Esophagus muscularis mucosa (tissue), 4 donors: ENCODE results near the gene DLL4. TPM values are rescaled to one million over a fixed set of nuclear protein-coding genes. Genes with fewer than 3 reads are reported as not detected.

Experiments
- DNase-seq: peaks from one replicate; pipeline ENCODE4 v3.0.0-alpha.2; 2017; ENCODE audit errors: extremely low spot score
- H3K27ac ChIP-seq, 4 donors: fragments of 200-600 bp; sonication (generic); replicated peaks in 1 of 4; 1 replicate in 3 of 4; 2 replicates in 1 of 4; pipeline ENCODE4 v1.5.1; 2016 to 2019; ENCODE audit warnings: mild to moderate bottlenecking in 1 of 4
- H3K27me3 ChIP-seq, 4 donors: fragments of 200-600 bp; sonication (generic); one replicate each; pipeline versions ENCODE4 v1.5.1 to v1.6.0; 2016 to 2019
- H3K36me3 ChIP-seq, 4 donors: fragments of 200-600 bp; sonication (generic); one replicate each; pipeline ENCODE4 v1.5.1; 2016 to 2019
- H3K4me1 ChIP-seq, 4 donors: fragments of 200-600 bp; sonication (generic); one replicate each; pipeline ENCODE4 v1.5.1; 2016 to 2019
- H3K4me3 ChIP-seq, 4 donors: fragments of 200-600 bp; sonication (generic); 1 replicate in 2 of 4; 2 replicates in 2 of 4; pipeline ENCODE4 v1.5.1; 2016 to 2019; ENCODE audit warnings: mild to moderate bottlenecking in 4 of 4, moderate library complexity in 1 of 4
- H3K9me3 ChIP-seq, 4 donors: fragments of 200-600 bp; sonication (generic); 1 replicate in 3 of 4; 2 replicates in 1 of 4; pipeline ENCODE4 v1.5.1; 2016 to 2019
- CTCF ChIP-seq, 3 experiments: fragments of 200-600 bp in 2 of 3; fragments of 450-650 bp in 1 of 3; sonication (generic) in 2 of 3; IDR thresholded peaks; one replicate each; pipeline ENCODE4 v1.5.1; 2017 to 2019; ENCODE audit warnings: antibody characterized with exemption in 3 of 3, mild to moderate bottlenecking in 2 of 3, moderate library complexity in 1 of 3
- EP300 ChIP-seq: sonication (generic); formaldehyde crosslinking; IDR thresholded peaks from one replicate; pipeline ENCODE4 v1.6.1; 2017; ENCODE audit warnings: antibody characterized with exemption
- POLR2A ChIP-seq: fragments of 450-650 bp; IDR thresholded peaks from one replicate; pipeline ENCODE4 v1.6.1; 2017; ENCODE audit warnings: antibody characterized with exemption, moderate library complexity, mild to moderate bottlenecking, low read depth
- POLR2AphosphoS5 ChIP-seq, 2 donors: sonication (generic); formaldehyde crosslinking; IDR thresholded peaks; one replicate each; pipeline ENCODE4 v1.6.1; 2017; ENCODE audit warnings: antibody characterized with exemption in 2 of 2
- WGBS: methylation state at CpG from one replicate; pipeline ENCODE4 v1.1.5; 2018; 5-methylcytosine and 5-hydroxymethylcytosine counted together
- intact Hi-C: fragments of 100-400 bp; cut with DNase I; formaldehyde crosslinking; loops from one replicate; pipeline ENCODE4 v1.15.1; 2023
- total RNA-seq, 4 donors: library from RNA; depleted of rRNA; stranded (reverse); fragments of >200 nt; gene quantifications; one replicate each; pipeline versions ENCODE4 v1.1.0 to v1.2.1, GENCODE V29; 2016

DLL4 gene
- total RNA-seq, 4 donors from 2014 or later: 1.7 to 12.6 (median 7.5) TPM

GRCh38 chr15:40964634-40965033 lies 35.5 kb downstream of the DLL4 start:
- Histone ChIP-seq H3K4me3 (no peak overlapping the region), H3K9me3 (no peaks in the 10 kb centered on the region), H3K4me1 (no peaks in the 10 kb centered on the region), H3K27me3 (no peaks in the 10 kb centered on the region), H3K27ac (no peak overlapping the region), H3K36me3 (no peaks in the 10 kb centered on the region)
- 89% methylated on average over 12 of the region's 13 CpGs for WGBS
- intact Hi-C loops: no loop called here
- TF ChIP-seq POLR2AphosphoS5 (IDR thresholded peaks at IDR 0.05) (no peak), EP300 (no peak), CTCF (IDR thresholded peaks at IDR 0.05) (no peak), POLR2A (no peak)
- no peak for DNase-seq

- no peaks in the 10 kb centered on the region for H3K9me3 ChIP-seq
- no peak for TF ChIP-seq EP300
- no peak for TF ChIP-seq POLR2AphosphoS5 (IDR thresholded peaks at IDR 0.05)
- no peak for TF ChIP-seq POLR2A
- no peaks in the 10 kb centered on the region for H3K4me1 ChIP-seq
- no peaks in the 10 kb centered on the region for H3K36me3 ChIP-seq
- no peak overlapping the region for H3K4me3 ChIP-seq
- H3K27me3 ChIP-seq: no peaks in the 10 kb centered on the region
- intact Hi-C loops: no loop called here
- DNase-seq: no peak
- H3K27ac ChIP-seq: no peak overlapping the region
- WGBS: 74% methylated on average over 7 of the region's 7 CpGs
Measured at GRCh38 chr15:40968290-40969085, 39.3 kb downstream of the DLL4 start.

- intact Hi-C loops: no loop called here
- H3K36me3 ChIP-seq: no peaks in the 10 kb centered on the region
- DNase-seq: no peak
- WGBS: over 99% methylated on average over 8 of the region's 8 CpGs
- H3K9me3 ChIP-seq: no peaks in the 10 kb centered on the region
- no peak overlapping the region for H3K4me3 ChIP-seq
- no peaks in the 10 kb centered on the region for H3K27me3 ChIP-seq
- no peak overlapping the region for H3K27ac ChIP-seq
- no peaks in the 10 kb centered on the region for H3K4me1 ChIP-seq
- TF ChIP-seq POLR2AphosphoS5 (IDR thresholded peaks at IDR 0.05) (no peak), EP300 (no peak), CTCF (IDR thresholded peaks at IDR 0.05) (no peak), POLR2A (no peak)
Measured at GRCh38 chr15:40969363-40969762, 40.2 kb downstream of the DLL4 start.

- Histone ChIP-seq H3K4me3 (no peak overlapping the region), H3K9me3 (no peaks in the 10 kb centered on the region), H3K27ac (no peak overlapping the region), H3K36me3 (peaks cover 34 to 45% (median 41%) of the 10 kb centered on the region in 4 donors), H3K4me1 (peaks cover 0 to 4% (median 0%) of the 10 kb centered on the region in 4 donors), H3K27me3 (no peaks in the 10 kb centered on the region)
- DNase-seq: no peak
- TF ChIP-seq EP300: no peak
- TF ChIP-seq POLR2A: no peak
- TF ChIP-seq CTCF (IDR thresholded peaks at IDR 0.05): no peak
- TF ChIP-seq POLR2AphosphoS5 (IDR thresholded peaks at IDR 0.05): no peak
- 82% methylated on average over 4 of the region's 4 CpGs for WGBS
- intact Hi-C loops: no loop called here
Measured at GRCh38 chr15:40974879-40975278, 45.7 kb downstream of the DLL4 start.

- peaks cover 0 to 4% (median 0%) of the 10 kb centered on the region in 4 donors for H3K4me1 ChIP-seq
- no peak overlapping the region for H3K4me3 ChIP-seq
- intact Hi-C loops: no loop called here
- no peak for DNase-seq
- 73% methylated on average over 7 of the region's 7 CpGs for WGBS
- H3K36me3 ChIP-seq: peaks cover 50 to 64% (median 61%) of the 10 kb centered on the region in 4 donors
- H3K27ac ChIP-seq: no peak overlapping the region
- H3K9me3 ChIP-seq: no peaks in the 10 kb centered on the region
- no peak for TF ChIP-seq POLR2A
- no peak for TF ChIP-seq POLR2AphosphoS5 (IDR thresholded peaks at IDR 0.05)
- no peak for TF ChIP-seq EP300
- TF ChIP-seq CTCF (IDR thresholded peaks at IDR 0.05): no peak
- no peaks in the 10 kb centered on the region for H3K27me3 ChIP-seq
Measured at GRCh38 chr15:40976819-40977218, 47.7 kb downstream of the DLL4 start.
